Activated T-cell treated with anti-CD3 and anti-CD28 coated beads, Interleukin-2, amount 50 U/mL, for 1 hour (primary cell): ENCODE data around the gene TDP1.

ENCODE experiments used
- DNase-seq: peaks from one replicate; pipeline ENCODE4 v3.0.0-alpha.2; 2020

TDP1 gene

DNA sequence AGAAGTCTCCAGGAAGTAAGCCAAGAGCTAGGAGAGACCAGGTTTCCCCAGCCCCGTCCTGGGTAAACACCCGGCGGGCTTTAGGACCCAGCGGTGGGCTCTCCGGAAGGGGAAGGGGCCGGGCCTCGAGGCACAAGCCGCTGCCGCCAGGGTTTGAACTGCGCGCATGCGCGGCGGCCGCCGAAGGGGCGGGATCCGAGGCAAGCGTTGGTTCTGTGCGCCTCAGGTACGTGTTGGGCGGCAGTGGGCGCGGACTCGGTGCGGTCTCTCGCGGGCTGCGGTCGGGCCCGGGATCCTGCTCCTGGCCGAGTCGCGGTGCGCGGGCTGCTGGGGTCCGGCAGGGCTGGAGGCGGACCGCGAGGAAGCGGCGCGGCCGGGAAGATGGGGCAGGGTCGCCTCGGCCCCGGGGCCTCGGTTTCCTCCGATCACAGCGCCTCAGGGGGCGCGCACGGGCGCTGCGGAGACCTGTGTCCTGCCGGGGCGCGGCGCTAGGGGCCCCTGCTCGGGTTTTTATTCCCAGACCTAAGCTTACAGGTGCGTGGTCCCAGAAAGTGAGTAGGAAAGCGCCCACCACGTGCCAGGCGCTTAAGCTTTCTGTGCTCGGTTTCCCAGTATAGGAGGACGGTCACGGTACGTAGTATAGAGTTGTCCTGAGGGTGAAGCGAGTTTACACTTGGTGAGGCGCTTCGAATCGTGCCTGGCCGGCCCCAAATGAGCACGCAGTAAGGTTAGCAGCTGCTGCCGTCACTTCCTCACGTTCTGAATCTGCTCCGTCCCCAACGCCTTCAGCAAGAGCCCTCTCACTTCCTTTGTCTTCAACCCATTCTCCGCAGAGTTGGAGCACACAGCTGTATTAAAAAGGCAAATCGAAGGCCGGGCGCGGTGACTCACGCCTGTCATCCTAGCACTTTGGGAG lies at the start of gene TDP1:
Gene TDP1 (plus strand): TSS at position 183 of the 916 bp plus-strand sequence. CDS start 7,188 bp downstream, outside the sequence.
- DNase-seq: peak; percentile 96

DNA sequence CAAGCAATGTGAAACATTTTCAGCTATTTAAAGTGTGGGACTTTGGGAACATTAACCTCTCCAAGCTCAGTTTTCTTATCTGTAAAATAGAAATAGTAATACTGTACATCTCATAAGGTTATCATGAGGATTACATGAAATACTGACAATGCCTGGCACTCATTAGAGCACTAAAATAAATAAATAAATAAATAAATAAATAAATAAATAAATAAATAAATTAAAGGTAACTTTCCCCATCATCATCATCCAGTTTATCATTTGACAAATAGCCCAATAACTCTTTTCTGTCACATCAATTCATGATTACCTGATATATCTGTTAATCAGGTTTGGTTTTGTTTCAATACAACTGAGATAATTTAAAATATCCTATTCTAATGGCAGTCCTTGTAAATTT lies 49.7 kb upstream of the TDP1 start:
- DNase-seq: no peak

DNA sequence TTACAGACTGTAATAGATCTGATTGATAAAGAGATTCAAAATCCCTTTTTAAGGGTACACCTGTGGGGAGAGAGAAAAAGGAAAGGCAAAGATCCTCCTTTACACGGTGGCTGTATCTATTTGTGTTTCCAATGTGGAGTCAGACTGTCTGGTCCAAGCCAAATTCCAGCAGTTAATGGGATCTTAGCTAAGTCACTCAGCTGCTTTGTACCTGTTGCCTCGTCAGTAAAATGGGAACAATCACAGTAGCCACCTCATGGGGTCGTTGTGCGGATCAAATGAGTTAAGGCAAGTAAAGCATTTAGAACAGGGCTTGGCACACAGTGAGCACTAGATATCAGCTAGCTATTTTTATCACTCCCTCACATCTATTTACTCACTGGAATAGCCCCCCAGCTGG lies 48.1 kb upstream of the TDP1 start:
- no peak for DNase-seq

DNA sequence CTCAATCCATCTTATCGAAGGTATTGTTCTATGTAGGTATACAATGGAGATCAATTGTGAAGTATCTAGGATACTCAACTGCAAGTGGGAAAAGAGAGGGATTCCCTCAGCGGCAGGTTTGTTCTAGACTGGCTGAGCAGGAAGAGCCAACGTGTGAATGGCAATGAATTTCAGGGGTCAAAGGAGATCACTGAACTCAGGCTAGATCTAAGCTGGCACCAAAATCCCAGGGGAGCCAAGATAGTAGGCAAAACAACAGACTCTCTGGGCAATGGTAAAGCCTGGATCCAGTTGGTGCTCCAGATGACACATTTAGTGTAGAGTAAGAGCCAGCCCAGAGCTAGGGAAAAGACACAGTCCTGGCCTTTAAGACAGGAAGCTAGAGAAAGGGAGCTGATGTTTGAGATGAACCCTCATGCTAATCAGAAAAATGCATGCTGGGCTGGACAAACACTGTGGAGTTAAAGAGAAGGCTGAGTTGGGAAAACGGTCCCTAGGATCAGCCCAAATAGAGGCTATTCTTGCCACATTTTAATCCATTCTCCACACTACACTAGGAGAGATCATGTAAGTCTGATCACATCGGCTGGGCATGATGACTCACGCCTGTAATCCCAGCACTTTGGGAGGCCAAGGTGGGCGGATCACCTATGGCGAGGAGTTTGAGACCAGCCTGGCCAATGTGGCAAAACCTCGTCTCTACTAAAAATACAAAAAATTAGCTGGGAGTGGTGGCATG lies 46.8 kb upstream of the TDP1 start:
- no peak for DNase-seq

DNA sequence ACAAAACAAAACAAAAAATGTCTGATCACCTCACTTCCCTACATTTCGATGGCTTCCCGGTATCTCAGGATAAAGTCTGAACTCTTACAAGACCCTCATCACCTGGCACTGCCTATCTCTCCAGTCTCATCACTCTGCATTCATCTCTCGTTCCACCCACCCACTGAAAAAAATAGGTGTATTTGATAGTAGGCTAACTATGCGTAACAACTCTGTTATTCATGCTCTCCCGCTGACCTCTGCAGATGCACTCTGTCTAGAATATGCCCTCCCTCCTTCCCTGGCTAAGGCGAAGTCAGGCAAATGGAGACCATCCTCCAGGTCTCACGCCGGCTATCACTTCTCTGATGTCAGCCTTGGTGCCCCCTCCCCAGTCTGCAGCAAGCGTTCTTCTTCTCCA lies 46.1 kb upstream of the TDP1 start:
- no peak for DNase-seq

DNA sequence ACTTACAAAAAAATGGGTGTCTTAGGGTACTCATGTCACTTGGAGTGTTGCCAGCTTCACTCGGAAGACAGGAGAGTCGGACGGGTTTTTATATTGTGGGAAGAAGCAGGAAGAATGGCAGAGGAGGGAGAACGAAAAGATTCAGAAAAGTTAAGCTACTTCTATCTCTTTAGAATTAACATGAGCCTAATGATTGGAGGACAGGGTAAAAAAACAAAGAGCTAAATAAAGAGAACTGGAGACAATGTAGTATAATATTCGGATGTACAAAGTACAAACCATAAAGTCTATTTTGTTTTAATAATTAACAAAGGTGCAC lies 45.1 kb upstream of the TDP1 start:
- DNase-seq: no peak

DNA sequence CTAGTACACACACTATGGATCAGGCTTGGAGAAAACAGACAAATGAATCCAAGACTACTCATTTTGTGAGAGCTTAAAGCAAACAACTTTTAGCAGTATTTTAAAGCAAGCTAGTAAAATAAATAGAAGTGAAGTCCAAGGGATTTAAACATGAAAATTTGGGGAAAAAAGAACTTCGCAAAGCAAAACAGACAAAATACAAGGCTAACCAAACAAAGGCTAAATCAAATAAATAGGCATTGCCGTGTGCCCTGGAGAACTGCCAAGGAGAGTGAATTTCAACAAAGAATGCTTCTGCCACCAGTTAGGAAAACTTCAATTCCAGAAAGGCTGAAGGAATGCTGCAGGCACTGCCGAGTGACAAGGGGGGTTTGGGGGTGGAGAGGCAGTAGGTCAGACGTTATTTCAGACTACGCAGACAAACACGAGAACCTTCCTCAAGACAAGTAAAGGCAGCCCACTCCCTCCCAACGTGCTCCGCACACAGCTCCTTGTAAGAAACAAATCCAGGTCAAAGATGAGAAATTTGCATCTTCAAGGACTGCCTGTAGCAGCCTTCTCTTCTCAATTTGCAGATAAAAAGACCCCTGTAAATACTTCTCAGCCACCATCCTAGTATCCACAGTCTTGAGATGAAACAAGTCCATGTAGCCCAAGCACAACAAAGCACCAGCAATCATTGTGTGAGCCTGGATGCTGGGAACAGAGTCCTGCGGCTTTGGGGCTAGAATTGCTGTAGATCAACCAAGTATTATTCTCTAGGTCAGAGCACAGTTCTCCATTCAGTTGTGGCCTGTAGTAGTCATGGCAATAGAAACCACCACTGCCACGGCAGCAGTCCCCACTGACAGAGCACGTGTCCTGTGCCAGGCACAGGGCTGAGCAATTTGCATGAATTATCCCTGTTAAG lies 44.5 kb upstream of the TDP1 start:
- DNase-seq: no peak

DNA sequence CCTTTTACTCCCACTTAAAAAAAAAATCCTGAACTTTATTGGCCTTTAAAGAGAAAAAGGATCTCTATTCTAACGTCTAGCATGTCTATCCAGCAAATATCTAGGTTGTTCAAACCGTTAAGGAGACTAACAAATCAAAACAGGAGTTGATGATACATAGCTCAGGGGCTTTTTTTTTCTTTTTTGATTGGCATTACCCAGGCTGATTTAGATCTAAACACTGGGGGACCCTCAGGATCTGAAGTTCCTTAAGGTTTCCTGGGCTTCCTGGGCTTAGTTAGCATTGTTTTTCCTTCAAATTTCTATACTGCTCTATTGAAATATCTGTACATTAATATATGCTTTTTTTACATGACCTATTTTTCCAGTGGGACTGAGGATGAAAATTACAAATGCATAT lies 43.5 kb upstream of the TDP1 start:
- no peak for DNase-seq

DNA sequence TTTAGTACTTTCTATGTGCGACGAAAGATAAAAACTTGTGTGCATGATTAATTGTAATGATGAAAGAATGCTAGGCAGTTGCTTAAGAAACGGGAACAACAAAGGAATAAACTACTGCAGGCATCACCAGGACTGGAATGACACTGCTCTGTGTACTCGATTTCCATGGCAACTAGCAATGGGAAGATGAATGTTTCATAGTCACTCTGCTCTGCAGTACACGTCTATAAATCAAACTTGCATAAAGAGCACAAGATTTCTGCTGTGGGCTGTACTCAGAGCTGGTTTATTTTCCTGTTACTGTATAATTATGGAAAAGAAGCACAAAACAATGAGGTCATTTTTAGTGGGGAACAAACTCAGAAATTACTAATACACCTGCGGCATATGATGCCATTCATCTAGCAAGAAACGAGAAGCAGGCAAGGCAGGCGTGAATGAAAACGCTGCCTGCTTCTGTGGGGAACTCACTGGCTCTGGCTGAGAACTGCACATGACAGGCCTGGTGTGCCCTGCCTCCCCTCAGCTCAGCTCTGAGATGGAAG lies 43.0 kb upstream of the TDP1 start:
- no peak for DNase-seq

DNA sequence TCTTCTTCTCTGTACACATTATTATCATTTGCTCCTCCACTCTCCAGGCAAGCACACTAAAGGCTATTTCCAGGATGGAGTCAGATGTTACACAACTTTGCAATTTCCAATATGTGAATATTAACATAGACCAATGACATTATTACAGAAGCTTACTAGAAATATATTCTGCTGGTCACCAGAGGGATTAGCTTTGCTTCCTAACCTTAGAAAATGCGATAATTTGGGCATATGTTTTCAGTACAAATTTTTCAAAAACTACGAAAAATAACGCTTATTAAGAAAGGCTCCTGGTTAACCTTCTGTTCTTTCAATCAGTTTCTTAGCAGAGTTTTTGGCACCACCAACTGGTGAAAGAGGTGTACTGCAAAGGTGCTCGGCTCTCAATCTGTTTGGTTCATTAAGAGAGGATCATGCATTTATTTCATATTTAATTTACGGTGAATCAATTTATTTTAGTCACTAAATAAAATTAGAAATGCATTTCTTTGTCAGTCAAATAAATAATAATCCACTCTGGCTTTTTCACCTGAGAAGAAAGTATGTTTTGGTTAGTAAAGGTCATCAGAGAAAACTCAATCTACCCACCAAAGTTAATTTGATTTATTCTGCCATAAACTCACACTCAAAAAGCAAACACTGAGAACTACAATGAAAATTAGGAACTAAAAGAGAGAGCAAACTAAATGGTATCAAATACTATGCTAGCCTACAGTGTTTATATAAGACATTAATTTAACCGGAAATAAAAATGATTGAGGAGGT lies 40.4 kb upstream of the TDP1 start:
- DNase-seq: peak; percentile 57

DNA sequence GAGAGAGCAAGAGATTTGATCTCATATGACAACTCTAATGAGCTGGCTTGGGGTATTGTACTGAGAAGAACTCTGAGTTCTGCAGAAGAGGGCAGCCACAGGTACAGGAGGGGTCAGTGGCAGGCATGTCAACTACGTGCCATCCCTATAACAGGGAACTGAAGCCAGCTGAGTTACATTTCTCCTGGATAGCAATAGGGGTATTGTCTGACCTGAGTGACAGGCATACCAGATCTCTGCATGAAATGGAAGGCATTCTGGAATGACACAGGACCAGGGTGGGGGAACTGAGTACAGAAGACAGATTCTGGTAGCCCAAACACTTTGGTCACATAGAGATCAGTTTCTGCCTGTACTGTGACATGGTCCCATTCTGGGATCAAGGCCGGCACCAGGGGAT lies 37.0 kb upstream of the TDP1 start:
- DNase-seq: no peak

DNA sequence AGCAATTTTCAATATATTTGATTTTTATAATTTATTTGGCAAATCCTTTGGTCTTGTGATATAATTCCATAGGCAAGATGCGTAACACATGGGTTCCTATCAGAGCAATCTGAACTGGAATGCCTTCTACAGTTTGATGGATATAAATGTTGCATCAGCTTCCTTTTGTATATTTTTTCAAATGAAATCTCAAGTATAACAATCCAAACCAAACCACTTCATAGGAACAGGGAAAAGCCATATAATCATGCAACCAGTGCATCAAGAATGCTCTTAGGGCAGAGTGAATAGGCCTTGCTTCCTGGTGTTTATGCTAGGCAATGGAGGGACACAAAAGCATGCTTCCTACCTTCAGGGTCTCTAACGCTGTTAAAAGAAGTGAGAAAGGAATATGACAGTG lies 35.7 kb upstream of the TDP1 start:
- no peak for DNase-seq

DNA sequence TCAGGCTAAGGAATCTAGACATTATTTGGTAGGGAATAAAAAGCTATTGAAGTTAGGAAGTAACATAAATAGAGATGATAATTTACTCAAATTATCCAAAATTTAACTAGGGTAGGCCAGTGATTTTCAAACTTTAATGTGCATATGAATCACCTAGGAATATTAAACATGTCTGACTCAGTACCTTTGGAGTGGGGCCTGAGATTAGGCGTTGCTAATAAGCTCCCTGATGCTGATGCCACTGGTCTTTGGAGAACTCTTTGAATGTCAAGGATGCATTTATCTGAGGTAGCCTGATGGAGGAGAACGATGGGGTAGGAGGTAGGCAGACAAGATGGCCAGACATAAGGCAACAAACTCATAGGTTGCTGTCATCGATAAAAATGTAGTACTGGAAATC lies 34.4 kb upstream of the TDP1 start:
- no peak for DNase-seq

DNA sequence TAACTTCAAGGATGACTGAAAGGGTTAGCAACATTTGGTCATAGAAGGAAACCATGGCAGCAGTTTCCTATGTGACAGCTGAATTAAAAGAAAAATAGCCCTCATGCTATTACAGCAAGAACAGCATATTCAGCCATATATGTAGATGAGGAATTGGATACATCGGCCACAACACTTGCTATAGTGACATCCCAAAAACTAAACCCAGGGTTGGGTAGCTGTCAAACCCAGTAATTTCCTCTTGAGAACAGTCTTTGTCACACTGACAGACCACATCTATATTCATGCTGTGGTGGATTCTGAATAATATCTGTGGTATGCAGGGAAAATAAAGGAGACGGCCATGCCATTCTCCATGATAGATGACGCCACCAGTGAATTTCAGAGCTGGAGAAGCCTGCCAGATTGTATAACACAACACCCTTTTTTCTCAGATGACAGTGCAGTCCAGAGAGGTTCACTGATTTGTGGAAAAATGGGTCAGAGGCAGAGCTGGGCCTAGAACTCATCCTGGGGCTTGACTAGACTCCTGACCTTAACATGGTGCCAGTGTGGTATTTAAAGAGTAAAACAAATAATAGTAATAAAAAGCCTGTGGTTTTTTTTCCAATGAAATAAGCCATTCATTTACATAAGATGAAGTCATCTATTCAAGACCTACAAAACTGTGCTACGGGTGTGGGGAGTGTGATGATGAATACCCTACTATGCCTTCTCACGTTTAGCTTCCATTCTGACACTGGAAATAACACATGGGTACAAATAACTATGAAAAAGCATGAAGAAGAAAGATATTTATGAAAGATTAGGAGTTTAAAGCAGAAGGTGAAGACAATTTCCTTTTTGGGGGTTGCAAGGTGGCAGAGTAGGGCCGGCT lies 33.5 kb upstream of the TDP1 start:
- no peak for DNase-seq

DNA sequence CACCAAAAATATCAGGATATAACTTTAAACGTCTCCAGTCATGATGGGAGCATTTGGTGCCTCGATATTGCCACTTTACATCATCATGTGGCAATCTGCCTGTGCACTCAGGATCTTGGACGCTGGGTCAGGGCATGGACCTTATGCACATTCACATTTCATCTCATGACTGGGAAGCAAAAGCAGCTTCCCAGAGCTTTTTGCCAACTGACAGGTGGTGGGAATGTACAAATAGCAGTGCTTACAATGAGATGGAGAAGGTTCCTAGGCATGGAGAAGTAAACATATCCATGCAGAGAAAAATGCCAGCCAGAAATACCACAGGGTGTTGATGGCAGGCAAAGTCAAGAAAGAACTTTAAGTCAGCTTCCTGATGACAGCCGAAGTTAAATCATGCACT lies 31.5 kb upstream of the TDP1 start:
- DNase-seq: no peak

DNA sequence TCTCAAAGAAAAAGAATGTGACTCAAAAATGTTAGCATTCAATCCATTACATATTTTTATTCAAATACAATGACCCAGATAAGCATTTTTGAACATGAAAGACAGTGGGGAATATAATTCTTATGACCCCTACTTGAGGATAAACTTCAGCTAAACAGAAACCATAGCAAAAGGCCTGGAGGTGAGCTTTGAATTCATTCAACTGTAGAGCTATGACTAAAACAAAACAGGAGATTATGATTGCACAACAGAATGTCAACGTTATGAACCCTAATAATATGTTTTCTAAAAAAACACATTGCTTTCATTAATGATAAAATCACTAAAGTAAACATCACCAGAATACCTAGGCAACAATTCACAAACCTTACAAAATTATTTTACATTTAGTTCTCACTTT lies 29.0 kb upstream of the TDP1 start:
- no peak for DNase-seq

DNA sequence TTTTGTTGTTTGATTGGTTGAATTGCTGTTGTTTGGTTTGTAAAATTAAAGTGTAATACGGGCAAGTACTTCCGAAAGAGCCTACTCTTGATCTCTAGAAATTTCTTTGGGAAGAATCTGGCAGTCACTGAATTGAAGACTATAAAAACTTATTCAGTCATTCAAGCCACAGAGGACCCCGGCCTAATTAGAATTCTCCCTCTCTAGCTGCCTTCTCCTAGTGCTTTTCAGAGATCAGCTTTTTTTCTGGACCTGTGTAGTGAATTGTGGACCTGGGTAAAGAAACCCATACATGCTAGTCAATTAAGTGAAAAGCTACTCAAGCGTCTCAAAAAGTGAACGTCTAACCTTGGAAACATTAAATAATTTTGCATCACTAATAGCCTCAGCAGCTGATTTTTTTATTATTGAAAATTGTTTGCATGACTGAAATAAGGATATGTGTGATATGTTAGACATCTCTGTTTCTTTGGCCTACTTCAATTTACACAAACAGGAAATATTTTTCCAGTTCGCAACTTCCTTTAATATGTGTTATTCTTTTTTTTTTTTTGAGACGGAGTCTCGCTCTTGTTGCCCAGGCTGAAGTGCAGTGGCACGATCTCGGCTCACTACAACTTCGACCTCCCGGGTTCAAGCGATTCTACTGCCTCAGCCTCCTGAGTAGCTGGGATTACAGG lies 28.4 kb upstream of the TDP1 start:
- no peak for DNase-seq

DNA sequence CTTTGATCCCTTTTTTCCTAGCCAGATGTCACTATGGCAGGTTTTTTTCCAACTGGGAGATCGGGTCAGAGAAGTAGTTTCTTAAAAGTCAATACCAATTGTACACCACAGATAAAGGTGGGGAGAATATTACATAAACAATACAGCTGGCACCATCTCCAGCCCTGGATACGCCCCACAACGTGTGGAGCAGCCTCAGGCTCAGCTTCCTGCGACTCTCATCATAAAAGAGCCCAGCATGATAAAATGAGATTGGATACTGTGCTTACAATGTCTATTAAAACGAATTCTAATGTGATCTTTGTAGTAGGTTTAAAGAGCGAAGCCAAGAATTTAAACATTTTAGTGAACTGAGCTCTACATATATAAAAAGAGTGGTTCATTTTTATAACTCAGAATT lies 22.7 kb upstream of the TDP1 start:
- no peak for DNase-seq

DNA sequence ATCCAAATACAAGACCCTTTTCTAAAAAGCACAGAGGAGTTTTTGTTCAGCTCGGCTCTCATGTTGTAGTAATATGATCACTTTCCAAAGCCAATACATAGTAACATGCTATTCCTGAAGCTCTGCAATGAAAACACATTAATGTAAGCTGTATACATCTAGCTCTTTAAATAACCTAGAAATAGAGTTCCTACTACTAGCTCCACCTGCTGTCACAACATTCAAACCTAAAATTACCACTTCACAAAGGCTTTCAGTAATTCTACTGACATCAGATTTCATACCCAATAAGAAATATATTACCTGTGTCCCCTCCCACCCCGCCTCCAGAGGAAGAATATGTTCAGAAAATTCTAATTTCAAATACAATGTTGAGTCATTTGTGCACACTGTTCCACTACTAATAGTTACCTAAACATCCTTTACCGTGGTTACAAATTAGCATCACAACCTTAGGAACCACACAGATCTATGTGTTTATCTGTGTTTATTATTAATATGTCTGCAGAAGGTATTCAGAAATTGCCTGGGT lies 19.0 kb upstream of the TDP1 start:
- no peak for DNase-seq

DNA sequence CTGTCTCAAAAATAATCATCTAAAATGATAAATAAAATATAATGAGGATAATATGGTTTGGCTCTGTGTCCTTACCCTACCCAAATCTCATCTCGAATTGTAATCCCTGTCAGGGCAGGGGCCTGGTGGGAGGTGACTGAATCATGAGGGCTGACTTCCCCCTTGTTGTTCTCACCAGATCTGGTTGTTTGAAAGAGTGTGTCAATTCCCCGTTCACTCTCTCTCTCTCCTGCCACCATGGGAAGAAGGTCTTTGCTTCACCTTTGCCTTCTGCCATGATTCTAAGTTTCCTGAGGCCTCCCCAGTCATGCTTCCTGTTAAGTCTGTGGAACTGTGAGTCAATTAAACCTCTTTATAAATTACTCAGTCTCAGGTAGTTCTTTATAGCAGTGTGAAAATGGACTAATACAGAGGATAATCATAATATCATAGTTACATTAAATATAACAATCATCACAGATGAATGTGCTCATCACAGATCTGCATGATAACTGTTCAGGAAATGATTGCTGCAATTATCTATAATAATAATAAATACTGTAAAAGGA lies 13.8 kb upstream of the TDP1 start:
- no peak for DNase-seq
